GM23338 (cell line): Measurements from ENCODE around the gene DDA1. TPM values are rescaled to one million over a fixed set of nuclear protein-coding genes. Genes with fewer than 3 reads are reported as not detected.

Source experiments
- ATAC-seq: fragments of 200-7000 bp; cut with Tn5 transposase; 3 replicates; pipeline ENCODE4 v1.9.1; 2020
- DNase-seq: peaks from one replicate; pipeline ENCODE4 v3.0.0-alpha.2; 2015; ENCODE audit warnings: low spot score
- H2AFZ ChIP-seq: fragments of 200-600 bp; sonication (generic); 2 replicates; pipeline ENCODE4 v1.8.0; 2016; ENCODE audit warnings: antibody characterized with exemption, mild to moderate bottlenecking, moderate library complexity
- H3F3A ChIP-seq: fragments of 200-600 bp; sonication (generic); replicated peaks from 2 replicates; pipeline ENCODE4 v1.8.0; 2017; ENCODE audit warnings: antibody characterized with exemption, mixed run types, low read depth
- H3K27ac ChIP-seq: fragments of 200-600 bp; sonication (generic); 2 replicates; pipeline ENCODE4 v1.6.1; 2016; ENCODE audit warnings: low read depth
- H3K27me3 ChIP-seq: fragments of 200-600 bp; sonication (generic); 2 replicates; pipeline ENCODE4 v1.8.0; 2016; ENCODE audit warnings: mild to moderate bottlenecking, mixed run types, moderate library complexity; ENCODE audit not compliant: insufficient read depth
- H3K36me3 ChIP-seq: fragments of 200-600 bp; sonication (generic); 2 replicates; pipeline ENCODE4 v1.8.0; 2016; ENCODE audit warnings: mild to moderate bottlenecking; ENCODE audit not compliant: insufficient read depth
- H3K4me1 ChIP-seq: fragments of 200-600 bp; sonication (generic); 2 replicates; pipeline ENCODE4 v1.8.0; 2016; ENCODE audit warnings: mild to moderate bottlenecking, moderate library complexity; ENCODE audit not compliant: insufficient read depth
- H3K4me2 ChIP-seq: fragments of 200-600 bp; sonication (generic); 2 replicates; pipeline ENCODE4 v1.7.1; 2017; ENCODE audit warnings: mixed run types
- H3K4me3 ChIP-seq: fragments of 200-600 bp; sonication (generic); 2 replicates; pipeline ENCODE4 v1.6.1; 2016; ENCODE audit warnings: mixed run types
- H3K79me2 ChIP-seq: fragments of 200-600 bp; sonication (generic); replicated peaks from 2 replicates; pipeline ENCODE4 v1.8.0; 2017; ENCODE audit warnings: mild to moderate bottlenecking; ENCODE audit not compliant: insufficient read depth
- H3K9me2 ChIP-seq: fragments of 200-600 bp; sonication (generic); 2 replicates; pipeline ENCODE4 v1.8.0; 2017; ENCODE audit not compliant: insufficient read depth
- H4K20me1 ChIP-seq: fragments of 200-600 bp; sonication (generic); replicated peaks from 2 replicates; pipeline ENCODE4 v1.8.0; 2017; ENCODE audit warnings: mild to moderate bottlenecking; ENCODE audit not compliant: insufficient read depth
- H3K27ac Mint-ChIP-seq: 2 replicates; pipeline ENCODE4 v1.8.0; 2020; ENCODE audit warnings: inconsistent platforms, mild to moderate bottlenecking, moderate library complexity, mixed read lengths
- H3K27me3 Mint-ChIP-seq: 3 replicates; pipeline ENCODE4 v1.8.0; 2022; ENCODE audit warnings: low read depth, mild to moderate bottlenecking, moderate library complexity, mixed read lengths, inconsistent platforms; ENCODE audit not compliant: insufficient read depth, poor library complexity
- H3K36me3 Mint-ChIP-seq: 3 replicates; pipeline ENCODE4 v1.8.0; 2021; ENCODE audit warnings: low read depth, mild to moderate bottlenecking, inconsistent platforms, moderate library complexity, mixed read lengths
- H3K4me1 Mint-ChIP-seq: 3 replicates; pipeline ENCODE4 v1.8.0; 2020; ENCODE audit warnings: mild to moderate bottlenecking, inconsistent platforms, mixed read lengths
- H3K4me3 Mint-ChIP-seq: 3 replicates; pipeline ENCODE4 v1.8.0; 2021; ENCODE audit warnings: moderate library complexity, mild to moderate bottlenecking, inconsistent platforms, mixed read lengths
- H3K9me3 Mint-ChIP-seq: 3 replicates; pipeline ENCODE4 v1.8.0; 2020; ENCODE audit warnings: moderate library complexity, mild to moderate bottlenecking, inconsistent platforms, mixed read lengths
- CREB1 ChIP-seq: fragments of 250-450 bp; sonication (Bioruptor Pico); IDR thresholded peaks from 2 replicates; pipeline ENCODE4 v1.5.0; 2020; ENCODE audit warnings: low read depth, mild to moderate bottlenecking, moderate library complexity
- CTCF ChIP-seq, 2 experiments: fragments of 200-600 bp in 1 of 2; sonication (generic) in 1 of 2; conservative IDR thresholded peaks; 2 replicates each; pipeline versions ENCODE4 v1.5.1 to v1.6.1; 2016 to 2017; ENCODE audit warnings: antibody characterized with exemption in 2 of 2, low read depth in 2 of 2, mild to moderate bottlenecking in 2 of 2, moderate library complexity in 1 of 2
- NANOG ChIP-seq: IDR thresholded peaks from 2 replicates; pipeline ENCODE4 v1.6.1; 2016; ENCODE audit warnings: antibody characterized with exemption, borderline replicate concordance
- POLR2AphosphoS5 ChIP-seq: IDR thresholded peaks from 2 replicates; pipeline ENCODE4 v1.6.1; 2016; ENCODE audit warnings: antibody characterized with exemption, low read depth
- ZNF331 ChIP-seq: fragments of 250-450 bp; sonication (Bioruptor Pico); IDR thresholded peaks from 2 replicates; pipeline ENCODE4 v1.5.0; 2020; ENCODE audit warnings: low read depth, mild to moderate bottlenecking, moderate library complexity
- polyA plus RNA-seq: library from polyadenylated mRNA; unstranded; fragments of >200 nt; fragmentation: Nextera tagmentation; extraction: Ambion mirVana; gene quantifications from 2 replicates; pipeline ENCODE4 v1.2.1, GENCODE V29; 2016
- total RNA-seq: library from RNA; depleted of rRNA; stranded (reverse); fragments of >200 nt; shearing (Covaris generic); gene quantifications from 2 replicates; pipeline ENCODE4 v1.2.3, GENCODE V29; 2014

Gene DDA1
- total and polyA plus RNA-seq, 2 experiments from 2014 or later: 34.6 to 107 TPM

- H3K4me2 ChIP-seq: peak overlapping the region; percentile 80
- no peaks in the 10 kb centered on the region for H4K20me1 ChIP-seq
- peaks cover 7% of the 10 kb centered on the region; the same call in 1 of the 2 replicates for H3K4me1 ChIP-seq
- H3K9me2 ChIP-seq: no peaks in the 10 kb centered on the region
- ATAC-seq (peak; percentile 2), DNase-seq (peak; percentile 74)
- peak overlapping the region; percentile 94 for H3K4me3 ChIP-seq
- TF ChIP-seq NANOG (no peak), CTCF (conservative IDR thresholded peaks at IDR 0.05; ENCODE audit: low read depth in 2 of 2) (peak; percentile 10 to 34; a peak in 3 of 4 replicates)
- H3K27ac Mint-ChIP-seq: peak overlapping the region; percentile 78; the same call in 1 of the 2 replicates
- H3K4me3 Mint-ChIP-seq: peak overlapping the region; percentile 88
- H3K36me3 Mint-ChIP-seq: peaks cover 25% of the 10 kb centered on the region
- H3K36me3 ChIP-seq: no peaks in the 10 kb centered on the region
- H3K9me3 Mint-ChIP-seq: peaks cover 5% of the 10 kb centered on the region; the same call in 2 of the 3 replicates
- peaks cover 22% of the 10 kb centered on the region for H3K27me3 Mint-ChIP-seq
- H3K27ac ChIP-seq: no peak overlapping the region
- no peaks in the 10 kb centered on the region for H3K79me2 ChIP-seq
- peaks cover 12% of the 10 kb centered on the region for H3F3A ChIP-seq
- peaks cover 26% of the 10 kb centered on the region for H3K4me1 Mint-ChIP-seq
- H3K27me3 ChIP-seq: peaks cover 9% of the 10 kb centered on the region; the same call in 1 of the 2 replicates
- peak overlapping the region; percentile 84; the same call in 1 of the 2 replicates for H2AFZ ChIP-seq
Measured at GRCh38 chr19:17333611-17334413, 24.4 kb downstream of the DDA1 start.

GRCh38 chr19:17334414-17335409 is 25.3 kb downstream of the DDA1 start, which contains the start of gene ANO8:
Gene ANO8 (minus strand): TSS chr19:17334855. CDS start chr19:17334670, 185 bp downstream.
- H3F3A ChIP-seq: peaks cover 14% of the 10 kb centered on the region
- Mint-ChIP-seq H3K36me3 (peaks cover 32% of the 10 kb centered on the region), H3K4me1 (peaks cover 32% of the 10 kb centered on the region), H3K9me3 (peaks cover 5% of the 10 kb centered on the region; the same call in 2 of the 3 replicates), H3K27me3 (peaks cover 24% of the 10 kb centered on the region), H3K27ac (peak within 1 kb of the TSS; percentile 78; the same call in 1 of the 2 replicates), H3K4me3 (peak within 1 kb of the TSS; percentile 88)
- ATAC-seq (peak; percentile 38), DNase-seq (peak; percentile 100)
- H4K20me1 ChIP-seq: no peaks in the 10 kb centered on the region
- peak within 1 kb of the TSS; percentile 84 for H3K4me2 ChIP-seq
- no peak within 1 kb of the TSS for H3K27ac ChIP-seq
- no peaks in the 10 kb centered on the region for H3K36me3 ChIP-seq
- peaks cover 5% of the 10 kb centered on the region; the same call in 1 of the 2 replicates for H3K27me3 ChIP-seq
- peaks cover 14% of the 10 kb centered on the region; the same call in 1 of the 2 replicates for H3K4me1 ChIP-seq
- no peaks in the 10 kb centered on the region for H3K9me2 ChIP-seq
- peak within 1 kb of the TSS; percentile 84 for H2AFZ ChIP-seq
- no peak for TF ChIP-seq ZNF331
- peak; percentile 90 for TF ChIP-seq CREB1 (CRISPR knock-in tag)
- TF ChIP-seq POLR2AphosphoS5: 0 out of 2 replicates have a peak, but pooled peaks have one; percentile 34
- H3K79me2 ChIP-seq: no peaks in the 10 kb centered on the region
- H3K4me3 ChIP-seq: peak within 1 kb of the TSS; percentile 94
